H1 (cell line): ENCODE measurements around the gene YIF1B.

Experiments
- EZH2 ChIP-seq: fragments of 200-600 bp; sonication (generic); IDR thresholded peaks from 2 replicates; pipeline ENCODE4 v1.7.1; 2012; ENCODE audit warnings: low read depth, mild to moderate bottlenecking, moderate library complexity, low read length, inconsistent platforms; ENCODE audit not compliant: severe bottlenecking
- JUN ChIP-seq: IDR thresholded peaks from 2 replicates; pipeline ENCODE4 v1.6.1; 2011; ENCODE audit warnings: low read depth, mild to moderate bottlenecking, improper control_type of control experiment, low read length
- MAFK ChIP-seq: IDR thresholded peaks from 2 replicates; pipeline ENCODE4 v1.6.1; 2012; ENCODE audit warnings: low read depth, mild to moderate bottlenecking, improper control_type of control experiment, low read length
- RNF2 ChIP-seq: fragments of 200-900, 300-1000 bp; sonication (generic); IDR thresholded peaks from 2 replicates; pipeline ENCODE4 v1.7.1; 2016; ENCODE audit warnings: borderline replicate concordance, low read depth, mild to moderate bottlenecking, antibody characterized with exemption, low read length; ENCODE audit not compliant: poor library complexity, severe bottlenecking; ENCODE audit errors: missing control alignments
- TF ChIP-seq, protein P1 (sequence below), 3 experiments: IDR thresholded peaks; 1 replicate in 2 of 3; 2 replicates in 1 of 3; pipeline versions ENCODE4 v1.5.1 to v1.6.1; 2011; ENCODE audit warnings: low read length in 3 of 3, mild to moderate bottlenecking in 3 of 3, inconsistent platforms in 2 of 3, low read depth in 1 of 3, moderate library complexity in 1 of 3; ENCODE audit not compliant: insufficient read depth in 1 of 3; ENCODE audit errors: control extremely low read depth in 1 of 3
- TF ChIP-seq, protein P2 (sequence below): IDR thresholded peaks from 2 replicates; pipeline ENCODE4 v1.6.1; 2011; ENCODE audit warnings: low read depth, mild to moderate bottlenecking, low read length; ENCODE audit not compliant: insufficient read depth

DNA sequence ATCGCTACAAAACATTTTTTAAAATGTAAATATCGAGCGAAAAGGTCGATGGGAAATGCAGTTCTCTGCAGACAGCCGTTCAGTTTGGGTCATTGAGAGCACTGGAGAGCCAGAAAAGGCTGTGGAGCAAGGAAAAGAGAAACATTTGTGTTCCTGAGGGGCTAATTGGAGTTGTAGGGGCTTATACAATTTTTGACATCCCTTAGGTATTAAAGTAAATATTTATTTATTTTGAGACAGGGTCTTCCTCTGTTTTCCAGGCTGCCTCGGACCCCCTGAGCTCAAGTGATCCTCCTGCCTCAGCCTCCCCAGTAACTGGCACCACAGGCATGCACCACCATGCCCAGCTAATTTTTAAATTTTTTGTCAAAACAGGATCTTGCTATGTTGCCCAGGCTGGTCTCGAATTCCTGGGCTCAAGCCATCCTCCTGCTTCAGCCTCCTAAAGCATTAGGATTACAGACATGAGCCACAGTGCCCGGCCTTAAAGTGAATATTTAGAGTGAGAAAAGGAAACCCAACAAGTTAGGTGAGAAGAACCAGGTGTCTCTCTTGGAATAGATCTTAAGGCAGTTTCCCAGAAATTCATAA, 825 bp upstream of the YIF1B start:
- TF ChIP-seq, protein P1, sequence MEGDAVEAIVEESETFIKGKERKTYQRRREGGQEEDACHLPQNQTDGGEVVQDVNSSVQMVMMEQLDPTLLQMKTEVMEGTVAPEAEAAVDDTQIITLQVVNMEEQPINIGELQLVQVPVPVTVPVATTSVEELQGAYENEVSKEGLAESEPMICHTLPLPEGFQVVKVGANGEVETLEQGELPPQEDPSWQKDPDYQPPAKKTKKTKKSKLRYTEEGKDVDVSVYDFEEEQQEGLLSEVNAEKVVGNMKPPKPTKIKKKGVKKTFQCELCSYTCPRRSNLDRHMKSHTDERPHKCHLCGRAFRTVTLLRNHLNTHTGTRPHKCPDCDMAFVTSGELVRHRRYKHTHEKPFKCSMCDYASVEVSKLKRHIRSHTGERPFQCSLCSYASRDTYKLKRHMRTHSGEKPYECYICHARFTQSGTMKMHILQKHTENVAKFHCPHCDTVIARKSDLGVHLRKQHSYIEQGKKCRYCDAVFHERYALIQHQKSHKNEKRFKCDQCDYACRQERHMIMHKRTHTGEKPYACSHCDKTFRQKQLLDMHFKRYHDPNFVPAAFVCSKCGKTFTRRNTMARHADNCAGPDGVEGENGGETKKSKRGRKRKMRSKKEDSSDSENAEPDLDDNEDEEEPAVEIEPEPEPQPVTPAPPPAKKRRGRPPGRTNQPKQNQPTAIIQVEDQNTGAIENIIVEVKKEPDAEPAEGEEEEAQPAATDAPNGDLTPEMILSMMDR (IDR thresholded peaks at IDR 0.05; ENCODE audit: control extremely low read depth in 1 of 3, insufficient read depth in 1 of 3, low read depth in 1 of 3, low read length in 3 of 3) = no peak
- TF ChIP-seq EZH2 = no peak
- no peak for TF ChIP-seq JUN
- TF ChIP-seq, protein P2, sequence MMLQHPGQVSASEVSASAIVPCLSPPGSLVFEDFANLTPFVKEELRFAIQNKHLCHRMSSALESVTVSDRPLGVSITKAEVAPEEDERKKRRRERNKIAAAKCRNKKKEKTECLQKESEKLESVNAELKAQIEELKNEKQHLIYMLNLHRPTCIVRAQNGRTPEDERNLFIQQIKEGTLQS = no peak
- TF ChIP-seq MAFK = no peak
- no peak for TF ChIP-seq RNF2
